HG03039 (cell line): ENCODE measurements around the gene INPP4A.

ENCODE experiments used
- ATAC-seq: cut with Tn5 transposase; IDR thresholded peaks from one replicate; pipeline ENCODE4 v1.9.1; 2021; ENCODE audit warnings: mild to moderate bottlenecking, moderate library complexity; ENCODE audit not compliant: unreplicated experiment

INPP4A gene

GRCh38 chr2:98509542-98510321, 65.1 kb downstream of the INPP4A start:
- ATAC-seq, result no peak

- no peak for ATAC-seq
Observed at GRCh38 chr2:98510322-98510662, 65.6 kb downstream of the INPP4A start.

DNA sequence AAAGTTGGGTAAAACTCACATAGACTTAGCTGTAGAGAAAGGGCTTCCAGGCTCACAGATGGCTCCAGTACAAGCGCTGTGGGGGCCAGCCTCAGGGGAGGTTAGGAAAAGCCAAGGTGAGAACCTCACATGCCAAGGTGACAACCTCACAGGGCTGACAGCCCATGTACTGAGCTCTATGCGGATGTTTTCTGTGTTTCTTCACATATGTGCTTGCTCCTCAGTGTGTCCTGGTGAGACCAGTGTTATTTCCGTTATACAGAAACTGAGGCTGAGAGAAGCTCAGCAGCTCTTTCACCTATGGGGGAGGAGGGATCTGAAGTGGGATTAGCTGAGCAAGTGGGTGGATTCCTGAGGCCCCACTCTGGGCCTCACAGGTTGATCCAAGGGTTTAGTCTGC, 67.3 kb downstream of the INPP4A start:
- ATAC-seq, result no peak

DNA sequence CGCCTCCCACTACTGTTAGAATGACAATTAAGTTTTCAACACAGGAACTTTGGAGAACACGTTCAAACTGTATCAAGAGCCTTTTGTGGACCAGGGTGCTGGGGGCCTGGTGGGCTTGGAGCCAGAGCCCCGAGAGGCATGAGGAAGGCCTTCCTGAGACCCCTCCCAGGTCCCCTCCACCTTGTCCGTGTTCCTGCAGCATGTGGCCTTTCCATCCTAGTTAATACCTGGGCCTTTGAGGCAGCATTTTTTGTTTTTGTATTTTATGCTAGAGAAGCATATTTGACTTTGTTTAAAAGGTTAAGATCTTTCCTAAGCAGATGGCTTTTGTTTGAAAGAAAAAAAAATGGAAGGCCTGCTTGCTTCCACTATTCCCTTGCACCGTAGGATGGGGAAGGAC, 68.0 kb downstream of the INPP4A start:
- no peak for ATAC-seq

DNA sequence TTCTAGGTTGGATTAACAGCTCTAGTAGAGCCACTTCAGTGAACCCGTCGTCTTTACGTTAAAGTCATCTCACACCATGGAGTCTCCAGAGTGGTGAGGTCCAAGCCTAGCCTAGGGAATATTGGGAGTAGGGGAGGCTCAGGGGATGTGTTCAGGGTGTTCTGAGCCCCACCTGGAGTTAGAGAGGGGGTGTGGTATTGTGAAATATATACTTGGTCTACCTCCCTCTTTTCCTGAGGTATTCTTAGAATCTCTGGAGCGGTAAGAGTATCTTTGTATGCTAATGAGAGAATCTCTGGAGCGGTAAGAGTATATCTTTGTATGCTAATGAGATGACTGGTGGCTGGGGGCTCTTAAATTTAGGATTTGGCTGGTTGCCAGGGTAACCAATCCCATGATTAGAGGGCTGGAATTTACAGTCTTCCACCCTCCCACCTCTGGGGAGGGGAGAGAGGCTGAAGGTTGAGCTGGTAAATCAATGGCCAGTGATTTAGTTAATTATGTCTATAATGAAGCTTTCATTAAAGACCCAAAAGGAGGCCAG, 69.5 kb downstream of the INPP4A start:
- ATAC-seq, result no peak

DNA sequence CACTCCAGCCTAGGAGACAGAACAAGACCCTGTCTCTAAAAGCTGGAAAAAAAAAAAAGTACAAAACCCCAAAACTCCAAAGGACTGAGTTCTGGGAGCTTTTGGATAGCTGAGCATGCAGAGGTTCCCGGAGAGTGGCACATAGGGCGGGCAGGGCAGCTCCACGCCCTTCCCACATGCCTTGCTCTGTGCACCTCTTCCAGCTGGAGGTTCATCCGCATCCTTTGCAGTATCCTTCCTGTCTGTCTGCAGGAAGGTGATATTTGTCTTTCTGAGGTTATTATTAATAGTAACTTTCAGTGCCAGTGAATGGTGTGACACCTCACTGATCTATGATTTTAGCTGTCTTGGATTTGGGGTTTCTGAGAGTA, 70.2 kb downstream of the INPP4A start:
- ATAC-seq, result no peak

DNA sequence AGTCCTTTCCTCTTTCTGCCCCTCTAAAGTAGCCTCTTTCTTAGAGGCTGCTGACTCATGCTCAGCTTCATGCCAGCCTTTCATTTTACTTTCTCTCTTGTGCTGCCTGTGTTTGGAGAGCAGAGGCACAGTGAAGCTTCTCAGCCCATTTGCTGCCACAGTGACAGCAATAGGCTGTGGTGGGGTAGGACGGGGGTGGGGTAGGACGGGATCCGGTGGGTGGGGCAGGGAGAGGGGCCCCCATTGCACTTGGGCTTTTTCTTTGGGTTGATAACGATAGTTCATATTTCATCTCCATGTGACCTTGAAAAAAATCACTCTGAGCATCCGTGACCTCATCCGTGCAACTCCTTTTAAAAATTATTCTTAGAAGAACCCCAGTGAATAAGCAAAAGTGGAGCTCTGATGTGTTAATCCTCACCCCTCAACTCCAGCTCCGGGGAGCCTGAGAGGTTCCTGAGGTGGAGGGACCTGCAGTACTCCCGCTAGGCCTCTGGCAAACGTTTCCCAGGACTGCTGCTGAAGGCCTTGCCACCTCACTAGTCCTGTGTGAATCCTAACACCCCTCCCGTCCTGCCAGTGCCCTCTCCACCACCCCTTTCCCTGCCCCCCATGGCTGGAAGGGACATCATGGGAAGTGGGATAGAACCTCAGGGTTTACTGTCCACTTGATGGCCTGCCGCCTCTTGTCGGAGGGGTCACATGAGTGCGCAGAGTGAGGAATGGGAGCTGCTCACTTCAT, 70.8 kb downstream of the INPP4A start:
- ATAC-seq, result no peak

DNA sequence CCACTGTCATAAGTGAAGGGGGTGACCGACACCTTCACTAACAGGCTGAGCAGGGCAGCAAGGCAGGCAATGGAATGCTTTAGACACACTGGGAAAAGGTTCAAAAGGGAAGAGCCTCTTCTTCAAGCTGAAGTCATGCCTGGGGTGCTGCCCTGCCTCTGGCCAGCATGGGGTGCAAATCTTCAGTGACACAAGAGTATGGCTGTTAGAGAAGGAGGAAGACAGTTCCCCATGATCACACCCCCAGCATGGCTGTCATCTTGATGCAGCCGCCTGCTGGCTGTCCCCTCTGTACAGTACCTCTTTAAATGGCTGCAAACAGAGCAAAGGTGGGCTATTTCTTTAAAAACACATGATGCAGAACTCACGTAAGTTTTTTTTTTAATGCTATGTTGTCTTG, 71.9 kb downstream of the INPP4A start:
- no peak for ATAC-seq

GRCh38 chr2:98517636-98518035, 73.0 kb downstream of the INPP4A start:
- ATAC-seq, result no peak

DNA sequence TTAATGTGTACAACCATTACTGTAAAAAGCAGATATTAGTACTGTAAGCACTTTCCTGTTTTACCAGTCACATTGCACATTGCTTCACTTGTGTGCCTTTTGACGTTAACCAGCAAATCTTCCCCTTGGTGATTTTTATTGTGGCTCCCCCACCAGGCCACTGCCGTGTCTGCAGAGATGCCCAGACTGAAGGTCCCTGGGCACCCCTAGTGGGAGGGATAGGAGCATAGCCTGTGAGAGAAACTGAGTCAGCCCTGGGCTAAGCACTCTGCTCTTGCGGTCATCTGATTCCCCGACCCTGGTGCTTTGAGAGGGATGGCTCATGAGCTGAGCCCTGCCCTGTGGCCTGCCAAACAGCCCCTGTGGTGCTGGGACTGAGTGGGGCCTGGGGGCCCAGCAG, 73.4 kb downstream of the INPP4A start:
- no peak for ATAC-seq

GRCh38 chr2:98519156-98519555, 74.5 kb downstream of the INPP4A start:
- no peak for ATAC-seq

- ATAC-seq, result no peak
Observed at GRCh38 chr2:98519851-98520250, 75.2 kb downstream of the INPP4A start.

- no peak for ATAC-seq
Observed at GRCh38 chr2:98520806-98521205, 76.1 kb downstream of the INPP4A start.

DNA sequence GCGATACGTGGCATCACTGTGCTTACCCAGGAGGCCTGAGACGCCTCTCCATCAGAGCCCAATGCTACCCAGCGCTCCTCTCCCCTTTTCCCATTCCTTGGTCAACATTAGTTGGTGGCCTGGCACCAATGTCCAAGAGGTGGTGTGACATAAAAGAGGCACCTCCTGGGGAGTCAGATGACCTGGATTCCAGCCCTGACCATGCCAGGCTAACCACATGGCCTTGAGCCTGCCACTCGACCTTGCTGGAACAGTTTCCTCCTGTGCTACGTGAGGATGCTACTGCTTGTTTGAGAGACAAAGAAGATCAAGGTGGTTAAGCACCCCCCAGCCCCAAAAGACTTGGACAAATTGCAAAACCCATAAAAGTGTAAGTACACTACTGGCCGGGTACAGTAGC, 76.6 kb downstream of the INPP4A start:
- ATAC-seq, result no peak

DNA sequence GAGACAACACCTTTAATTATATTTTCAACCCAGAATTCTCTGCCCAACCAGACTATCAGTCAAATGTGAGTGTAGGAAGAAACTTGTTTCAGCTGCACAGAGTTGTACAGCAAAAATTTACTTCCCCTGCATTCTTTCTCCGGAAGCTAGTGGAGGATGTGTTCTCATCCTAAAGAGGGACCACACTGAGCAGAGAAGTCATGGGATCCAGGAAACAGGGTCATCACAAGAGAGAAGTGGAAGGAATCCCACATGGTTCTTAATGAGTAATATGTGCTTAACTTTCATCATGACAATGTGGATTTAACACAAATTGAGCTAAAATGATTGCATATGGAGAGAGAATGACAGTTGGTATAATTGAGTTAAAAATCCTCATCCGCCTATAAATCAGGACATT, 78.2 kb downstream of the INPP4A start:
- ATAC-seq, result no peak

DNA sequence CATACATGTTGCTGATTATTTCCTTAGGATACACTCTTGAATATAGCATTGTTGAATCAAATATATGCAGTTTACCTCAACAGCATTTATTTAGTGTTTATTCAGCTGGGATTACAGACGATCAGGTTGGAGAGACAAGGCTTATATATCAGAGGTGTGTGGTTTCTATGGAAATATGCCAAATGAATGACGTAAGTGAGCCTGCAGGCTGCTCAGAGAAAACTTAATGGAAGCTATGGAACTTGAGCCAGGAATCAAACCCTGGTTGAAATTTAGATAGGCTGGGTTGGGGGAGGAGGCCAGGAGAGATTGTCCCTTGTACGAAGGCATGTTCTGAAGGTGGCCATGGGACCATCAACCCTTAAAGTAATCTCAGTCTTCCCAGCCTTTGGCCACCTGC, 79.5 kb downstream of the INPP4A start:
- ATAC-seq, result no peak

DNA sequence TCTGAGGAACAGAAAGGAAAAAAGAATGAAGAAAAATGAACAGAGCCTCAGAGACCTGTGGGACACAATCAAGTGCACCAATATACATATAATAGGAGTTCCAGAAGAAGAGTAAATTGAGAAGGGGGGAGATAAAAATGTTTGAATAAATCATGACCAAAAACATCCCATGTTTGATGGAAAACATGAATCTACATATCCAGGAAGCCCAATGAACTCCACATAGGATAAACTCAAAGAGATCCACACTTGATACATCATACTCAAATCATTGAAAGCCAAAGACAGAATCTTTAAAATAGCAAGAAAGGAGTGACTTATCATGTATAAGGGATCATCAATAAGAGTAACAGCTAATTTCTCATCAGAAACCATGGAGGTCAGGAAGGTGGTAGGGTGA, 83.7 kb downstream of the INPP4A start:
- no peak for ATAC-seq

- no peak for ATAC-seq
Observed at GRCh38 chr2:98530114-98530513, 85.5 kb downstream of the INPP4A start.

GRCh38 chr2:98532756-98533155, 88.1 kb downstream of the INPP4A start:
- no peak for ATAC-seq

DNA sequence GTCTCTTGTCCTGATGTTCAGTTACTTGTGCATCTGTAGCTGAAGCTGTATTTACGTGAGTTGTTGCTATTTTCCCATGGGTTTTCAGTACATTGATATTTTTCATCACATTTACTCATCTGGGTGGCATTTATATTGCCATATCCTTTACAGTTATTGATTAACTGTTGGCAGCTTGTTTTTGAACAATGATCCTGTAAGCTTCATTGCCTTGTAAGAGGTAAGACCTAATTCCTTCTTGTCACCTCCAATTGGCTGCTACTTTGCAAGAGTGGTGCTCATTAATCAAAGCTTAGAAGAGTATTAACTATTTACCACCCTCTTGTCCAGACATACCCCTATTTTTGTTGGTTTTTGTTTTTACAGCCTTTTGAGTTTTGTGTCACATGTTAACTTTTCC, 88.9 kb downstream of the INPP4A start:
- no peak for ATAC-seq

DNA sequence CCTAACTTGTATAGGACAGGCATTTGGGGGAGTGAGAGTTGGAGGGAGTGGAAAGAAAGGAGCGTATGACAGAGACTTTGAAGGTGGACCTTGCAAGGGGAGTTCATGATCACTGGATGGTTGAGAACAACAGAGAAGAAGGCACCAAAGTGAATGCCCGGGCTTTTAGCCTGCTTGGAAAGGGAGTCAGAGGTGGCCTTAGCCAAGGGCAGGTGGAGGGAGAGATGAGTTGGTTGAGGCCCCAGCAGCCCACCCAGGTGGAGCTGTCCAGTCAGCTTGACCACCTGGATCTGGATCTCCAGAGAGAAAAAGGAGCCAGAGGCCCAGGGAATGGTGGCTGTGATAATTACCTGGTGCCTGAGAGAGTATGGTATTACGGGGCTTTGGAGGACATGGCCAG, 90.1 kb downstream of the INPP4A start:
- no peak for ATAC-seq

DNA sequence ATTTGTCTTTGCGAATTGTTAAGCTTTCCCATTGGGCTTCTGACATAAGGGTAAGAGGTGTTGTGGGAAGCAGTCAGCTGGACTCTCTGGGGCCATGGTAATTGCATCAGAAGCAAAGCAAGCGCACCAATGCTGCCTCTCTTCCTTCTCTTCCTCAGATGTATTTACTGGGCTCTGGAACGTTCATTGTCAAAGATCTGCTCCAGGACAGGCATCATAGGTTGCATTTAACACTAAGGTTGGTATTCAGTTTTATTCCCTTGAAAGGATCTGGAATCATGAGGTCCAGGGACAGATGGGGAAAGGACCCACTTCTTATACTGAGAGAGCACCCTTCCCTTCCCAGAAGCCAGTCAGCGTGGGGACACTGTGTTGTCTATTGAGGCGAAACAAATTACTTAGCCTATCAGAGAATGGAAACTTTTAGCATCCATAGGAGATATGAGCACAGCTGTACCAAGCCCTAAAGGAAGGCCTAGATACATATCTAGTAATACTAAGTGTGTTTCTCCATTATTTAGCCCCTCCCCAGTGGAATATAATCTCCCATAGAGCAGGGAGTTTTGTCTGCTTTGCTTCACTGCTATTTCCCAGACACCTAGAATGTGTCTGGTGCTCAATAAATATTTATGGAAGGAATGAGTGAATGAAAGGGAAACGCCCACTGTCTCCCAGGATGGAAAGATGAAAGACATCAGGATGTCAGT, 91.5 kb downstream of the INPP4A start:
- ATAC-seq, result no peak
